Brain microvascular endothelial cell (primary cell): Measurements from ENCODE around the gene PILRB.
A peak's percentile ranks its signal among the peaks of the same experiment; 100 is the strongest.

ENCODE experiments used
- DNase-seq: peaks from one replicate; pipeline ENCODE4 v3.0.0-alpha.2; 2020
- H3K27ac ChIP-seq: fragments of 250-450 bp; sonication (Bioruptor Pico); 2 replicates; pipeline ENCODE4 v1.5.1; 2020; ENCODE audit warnings: mild to moderate bottlenecking, moderate library complexity
- H3K27me3 ChIP-seq: fragments of 250-450 bp; sonication (Bioruptor Pico); replicated peaks from 2 replicates; pipeline ENCODE4 v1.5.1; 2020; ENCODE audit warnings: mild to moderate bottlenecking
- H3K36me3 ChIP-seq: fragments of 250-450 bp; sonication (Bioruptor Pico); replicated peaks from 2 replicates; pipeline ENCODE4 v1.5.1; 2020; ENCODE audit warnings: mild to moderate bottlenecking
- H3K4me3 ChIP-seq: 2 replicates; pipeline ENCODE4 v1.5.1; 2011; ENCODE audit warnings: low read depth, mild to moderate bottlenecking, control low read depth, low read length, moderate library complexity
- in situ Hi-C: cut with HindIII; loops from 2 replicates; pipeline ENCODE4 v1.10.0; 2017; ENCODE audit warnings: low sequenced_read_pairs, low pct_ligation_motif_present
- TF ChIP-seq, protein P1 (sequence below): IDR thresholded peaks from 2 replicates; pipeline ENCODE4 v1.5.1; 2011; ENCODE audit warnings: low read depth, mild to moderate bottlenecking, moderate library complexity, low read length, control low read depth, inconsistent platforms; ENCODE audit errors: missing control alignments

PILRB gene

DNA sequence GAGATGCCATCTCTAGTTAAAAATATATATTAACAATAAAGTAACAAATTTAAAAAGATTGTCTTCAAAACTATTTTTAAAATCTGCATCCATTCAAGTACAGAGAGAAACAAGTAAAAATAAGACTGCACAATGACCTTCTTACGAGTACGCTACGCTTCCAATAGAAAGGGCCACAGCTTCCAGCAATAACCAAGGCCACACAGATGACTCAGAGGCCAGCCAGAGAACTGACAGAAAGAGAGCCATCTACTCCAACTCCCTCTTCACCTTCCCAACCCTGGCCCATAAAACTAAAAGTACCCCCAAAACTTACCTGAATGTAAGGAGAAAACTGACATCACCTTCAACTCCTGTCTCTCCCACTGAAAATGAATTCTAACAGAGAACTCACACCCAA is 42.1 kb downstream of the PILRB start:
- Histone ChIP-seq H3K27me3 (peaks cover 6% of the 10 kb centered on the region), H3K4me3 (no peak overlapping the region), H3K36me3 (no peaks in the 10 kb centered on the region), H3K27ac (no peak overlapping the region)
- DNase-seq = no peak
- TF ChIP-seq, protein P1, sequence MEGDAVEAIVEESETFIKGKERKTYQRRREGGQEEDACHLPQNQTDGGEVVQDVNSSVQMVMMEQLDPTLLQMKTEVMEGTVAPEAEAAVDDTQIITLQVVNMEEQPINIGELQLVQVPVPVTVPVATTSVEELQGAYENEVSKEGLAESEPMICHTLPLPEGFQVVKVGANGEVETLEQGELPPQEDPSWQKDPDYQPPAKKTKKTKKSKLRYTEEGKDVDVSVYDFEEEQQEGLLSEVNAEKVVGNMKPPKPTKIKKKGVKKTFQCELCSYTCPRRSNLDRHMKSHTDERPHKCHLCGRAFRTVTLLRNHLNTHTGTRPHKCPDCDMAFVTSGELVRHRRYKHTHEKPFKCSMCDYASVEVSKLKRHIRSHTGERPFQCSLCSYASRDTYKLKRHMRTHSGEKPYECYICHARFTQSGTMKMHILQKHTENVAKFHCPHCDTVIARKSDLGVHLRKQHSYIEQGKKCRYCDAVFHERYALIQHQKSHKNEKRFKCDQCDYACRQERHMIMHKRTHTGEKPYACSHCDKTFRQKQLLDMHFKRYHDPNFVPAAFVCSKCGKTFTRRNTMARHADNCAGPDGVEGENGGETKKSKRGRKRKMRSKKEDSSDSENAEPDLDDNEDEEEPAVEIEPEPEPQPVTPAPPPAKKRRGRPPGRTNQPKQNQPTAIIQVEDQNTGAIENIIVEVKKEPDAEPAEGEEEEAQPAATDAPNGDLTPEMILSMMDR = no peak
- in situ Hi-C loops = no loop called here

- no peak for DNase-seq
- H3K36me3 ChIP-seq = no peaks in the 10 kb centered on the region
- H3K27ac ChIP-seq = no peak overlapping the region
- in situ Hi-C loops = no loop called here
- peaks cover 6% of the 10 kb centered on the region for H3K27me3 ChIP-seq
- H3K4me3 ChIP-seq = no peak overlapping the region
- TF ChIP-seq, protein P1 = peak; percentile 46
These were observed 42.7 kb downstream of the PILRB start for GRCh38 chr7:100400656-100401055.

- in situ Hi-C loops = no loop called here
- Histone ChIP-seq H3K27me3 (peaks cover 6% of the 10 kb centered on the region), H3K36me3 (no peaks in the 10 kb centered on the region), H3K27ac (no peak overlapping the region), H3K4me3 (no peak overlapping the region)
- DNase-seq = no peak
- TF ChIP-seq, protein P1 = no peak
These were observed 43.9 kb downstream of the PILRB start for GRCh38 chr7:100401811-100402210.

- TF ChIP-seq, protein P1 = no peak
- H3K27ac ChIP-seq = no peak overlapping the region
- no peaks in the 10 kb centered on the region for H3K36me3 ChIP-seq
- no peak overlapping the region for H3K4me3 ChIP-seq
- H3K27me3 ChIP-seq = peaks cover 6% of the 10 kb centered on the region
- in situ Hi-C loops = no loop called here
- no peak for DNase-seq
These were observed 44.3 kb downstream of the PILRB start for GRCh38 chr7:100402241-100402640.

GRCh38 chr7:100406767-100407166 is 48.9 kb downstream of the PILRB start:
- no peak overlapping the region for H3K4me3 ChIP-seq
- H3K36me3 ChIP-seq = no peaks in the 10 kb centered on the region
- peaks cover 18% of the 10 kb centered on the region for H3K27me3 ChIP-seq
- no peak overlapping the region for H3K27ac ChIP-seq
- in situ Hi-C loops = no loop called here
- DNase-seq = peak; percentile 31
- TF ChIP-seq, protein P1 = peak; percentile 14

- Histone ChIP-seq H3K36me3 (no peaks in the 10 kb centered on the region), H3K27me3 (peaks cover 18% of the 10 kb centered on the region), H3K27ac (no peak overlapping the region), H3K4me3 (no peak overlapping the region)
- TF ChIP-seq, protein P1 = peak; percentile 75
- in situ Hi-C loops = no loop called here
- peak; percentile 75 for DNase-seq
These were observed 49.6 kb downstream of the PILRB start for GRCh38 chr7:100407285-100408180.
